SK-MEL-5 (cell line): Measurements from ENCODE around the gene DCK. TPM values are rescaled to one million over a fixed set of nuclear protein-coding genes. Genes with fewer than 3 reads are reported as not detected.

Experiments
- total RNA-seq: library from RNA; depleted of rRNA; stranded (reverse); fragments of >200 nt; shearing (Covaris generic); gene quantifications from 2 replicates; pipeline ENCODE4 v1.2.3, GENCODE V29; 2014; rRNA removed

The DCK gene
- total RNA-seq, 1 experiment from 2014 or later, result 14.6 TPM

Other genes with a start within 250 kb of the DCK start
- 194 and 215 TPM in 2 replicates for gene GRSF1, start 153.8 kb upstream of the DCK start, total RNA-seq
- 23.3 and 27.1 TPM in 2 replicates for gene MOB1B, start 91.3 kb upstream of the DCK start, total RNA-seq